Body of pancreas (tissue), 4 donors: ENCODE measurements around the gene NEU4. TPM values are rescaled to one million over a fixed set of nuclear protein-coding genes. Genes with fewer than 3 reads are reported as not detected.
A peak's percentile ranks its signal among the peaks of the same experiment; 100 is the strongest.
"Not testable (repeated sequence)": the region's sequence is repeated elsewhere in the genome, so short reads cannot be mapped to it uniquely, and the experiment has no call there.

Experiments used
- ATAC-seq: fragments of 150-250 bp; one replicate; pipeline ENCODE4 v1.9.1; 2016
- DNase-seq, 4 donors: peaks; one replicate each; pipeline ENCODE4 v3.0.0-alpha.2; 2019
- H3K27ac ChIP-seq, 4 donors: fragments of 200-600 bp; sonication (generic); 1 replicate in 3 of 4; 2 replicates in 1 of 4; pipeline versions ENCODE4 v1.5.1 to v1.6.1; 2016 to 2019; ENCODE audit warnings: mild to moderate bottlenecking in 1 of 4, mixed read lengths in 1 of 4, moderate library complexity in 1 of 4
- H3K27me3 ChIP-seq, 2 donors: fragments of 200-600 bp; sonication (generic); one replicate each; pipeline ENCODE4 v1.6.0; 2016; ENCODE audit warnings: mild to moderate bottlenecking in 1 of 2
- H3K36me3 ChIP-seq, 2 donors: fragments of 200-600 bp; sonication (generic); replicated peaks in 1 of 2; 2 replicates each; pipeline ENCODE4 v1.5.1; 2016; ENCODE audit warnings: low read depth in 2 of 2; ENCODE audit not compliant: insufficient read depth in 1 of 2
- H3K4me1 ChIP-seq: fragments of 200-600 bp; sonication (generic); one replicate; pipeline ENCODE4 v1.6.0; 2016
- H3K4me3 ChIP-seq, 2 donors: fragments of 200-600 bp; sonication (generic); 1 replicate in 1 of 2; 2 replicates in 1 of 2; pipeline ENCODE4 v1.5.1; 2016 to 2019
- H3K9me3 ChIP-seq, 3 donors: fragments of 200-600 bp; sonication (generic); 1 replicate in 2 of 3; 2 replicates in 1 of 3; pipeline ENCODE4 v1.5.1; 2016
- CTCF ChIP-seq, 7 experiments: fragments of 450-650 bp in 4 of 7; fragments of 200-600 bp in 3 of 7; sonication (generic) in 3 of 7; IDR thresholded peaks; one replicate each; pipeline ENCODE4 v1.5.1; 2016 to 2019; ENCODE audit warnings: antibody characterized with exemption in 7 of 7
- POLR2A ChIP-seq, 3 donors: fragments of 450-650 bp; IDR thresholded peaks; one replicate each; pipeline ENCODE4 v1.6.1; 2016; ENCODE audit warnings: antibody characterized with exemption in 3 of 3, mild to moderate bottlenecking in 2 of 3
- WGBS, 2 donors: methylation state at CpG; one replicate each; pipeline ENCODE4 v1.1.5; 2017; 5-methylcytosine and 5-hydroxymethylcytosine counted together
- intact Hi-C: fragments of 100-400 bp; cut with DNase I; formaldehyde crosslinking; loops from one replicate; pipeline ENCODE4 v1.15.1; 2023
- total RNA-seq, 2 donors: library from RNA; depleted of rRNA; stranded (reverse); fragments of >200 nt; gene quantifications; one replicate each; pipeline ENCODE4 v1.1.0, GENCODE V29; 2016

NEU4 gene
- total RNA-seq, 2 donors from 2014 or later, result not detected

GRCh38 chr2:241801611-241802420, 7.2 kb upstream of the NEU4 start:
- no peaks in the 10 kb centered on the region for H3K9me3 ChIP-seq
- ATAC-seq (no peak), DNase-seq (peak in 2 of 4 donors; percentile 6 to 9)
- 63 to 75% methylated on average over 34 to 36 of the region's 44 CpGs for WGBS, 2 donors
- peaks cover 0 to 18% of the 10 kb centered on the region in 2 donors for H3K27me3 ChIP-seq
- H3K36me3 ChIP-seq, result no peaks in the 10 kb centered on the region
- no peak overlapping the region for H3K4me3 ChIP-seq
- no peak for TF ChIP-seq POLR2A (IDR thresholded peaks at IDR 0.05)
- H3K4me1 ChIP-seq, result peaks cover 20% of the 10 kb centered on the region
- intact Hi-C loops, result no loop called here
- H3K27ac ChIP-seq, result no peak overlapping the region

GRCh38 chr2:241802421-241803318, 6.3 kb upstream of the NEU4 start:
- Histone ChIP-seq H3K27ac (no peak overlapping the region), H3K36me3 (no peaks in the 10 kb centered on the region), H3K9me3 (no peaks in the 10 kb centered on the region), H3K4me1 (peaks cover 20% of the 10 kb centered on the region), H3K4me3 (no peak overlapping the region), H3K27me3 (peaks cover 0 to 18% of the 10 kb centered on the region in 2 donors)
- intact Hi-C loops, result no loop called here
- no peak for TF ChIP-seq POLR2A (IDR thresholded peaks at IDR 0.05)
- no peak for TF ChIP-seq CTCF (IDR thresholded peaks at IDR 0.05)
- 43 to 68% methylated on average over 12 to 29 of the region's 32 CpGs for WGBS, 2 donors
- DNase-seq, result peak in 1 of 4 donors; percentile 8
- ATAC-seq, result no peak

GRCh38 chr2:241803387-241804325, 5.3 kb upstream of the NEU4 start:
- TF ChIP-seq POLR2A (IDR thresholded peaks at IDR 0.05) (no peak), CTCF (IDR thresholded peaks at IDR 0.05) (no peak)
- H3K4me1 ChIP-seq, result peaks cover 20% of the 10 kb centered on the region
- H3K36me3 ChIP-seq, result no peaks in the 10 kb centered on the region
- H3K4me3 ChIP-seq, result no peak overlapping the region
- H3K9me3 ChIP-seq, result no peaks in the 10 kb centered on the region
- ATAC-seq (peak; percentile 57), DNase-seq (peak in 3 of 4 donors; percentile 46 to 57 (median 55))
- H3K27me3 ChIP-seq, result peaks cover 0 to 18% of the 10 kb centered on the region in 2 donors
- no peak overlapping the region for H3K27ac ChIP-seq
- WGBS, 2 donors, result 2 to 20% methylated on average over 3 to 82 of the region's 109 CpGs
- intact Hi-C loops, result no loop called here

- peaks cover 0 to 18% of the 10 kb centered on the region in 2 donors for H3K27me3 ChIP-seq
- intact Hi-C loops, result no loop called here
- TF ChIP-seq POLR2A (IDR thresholded peaks at IDR 0.05) (no peak), CTCF (IDR thresholded peaks at IDR 0.05) (no peak)
- no peak overlapping the region for H3K27ac ChIP-seq
- no peaks in the 10 kb centered on the region for H3K9me3 ChIP-seq
- DNase-seq (peak in 1 of 4 donors; percentile 10), ATAC-seq (no peak)
- no peak overlapping the region for H3K4me3 ChIP-seq
- peaks cover 20% of the 10 kb centered on the region for H3K4me1 ChIP-seq
- WGBS, 2 donors, result 12 to 36% methylated on average over 7 to 33 of the region's 35 CpGs
- no peaks in the 10 kb centered on the region for H3K36me3 ChIP-seq
Measured at GRCh38 chr2:241804326-241805229, 4.4 kb upstream of the NEU4 start.

GRCh38 chr2:241806217-241806616, 2.8 kb upstream of the NEU4 start:
- DNase-seq, ATAC-seq, intact Hi-C loops: not testable (repeated sequence)

More at GRCh38 chr2:241806217-241806616, 2.8 kb upstream of the NEU4 start:
- Histone ChIP-seq H3K27me3 (peaks cover 0 to 18% of the 10 kb centered on the region in 2 donors), H3K4me1 (peaks cover 20% of the 10 kb centered on the region)
- WGBS, 2 donors, result no CpG with 5 or more reads among the region's 8 CpGs
- not testable (repeated sequence) for H3K36me3 ChIP-seq, H3K27ac ChIP-seq, H3K4me3 ChIP-seq, H3K9me3 ChIP-seq
